ENCODE measurements around the gene PGC.

DNA sequence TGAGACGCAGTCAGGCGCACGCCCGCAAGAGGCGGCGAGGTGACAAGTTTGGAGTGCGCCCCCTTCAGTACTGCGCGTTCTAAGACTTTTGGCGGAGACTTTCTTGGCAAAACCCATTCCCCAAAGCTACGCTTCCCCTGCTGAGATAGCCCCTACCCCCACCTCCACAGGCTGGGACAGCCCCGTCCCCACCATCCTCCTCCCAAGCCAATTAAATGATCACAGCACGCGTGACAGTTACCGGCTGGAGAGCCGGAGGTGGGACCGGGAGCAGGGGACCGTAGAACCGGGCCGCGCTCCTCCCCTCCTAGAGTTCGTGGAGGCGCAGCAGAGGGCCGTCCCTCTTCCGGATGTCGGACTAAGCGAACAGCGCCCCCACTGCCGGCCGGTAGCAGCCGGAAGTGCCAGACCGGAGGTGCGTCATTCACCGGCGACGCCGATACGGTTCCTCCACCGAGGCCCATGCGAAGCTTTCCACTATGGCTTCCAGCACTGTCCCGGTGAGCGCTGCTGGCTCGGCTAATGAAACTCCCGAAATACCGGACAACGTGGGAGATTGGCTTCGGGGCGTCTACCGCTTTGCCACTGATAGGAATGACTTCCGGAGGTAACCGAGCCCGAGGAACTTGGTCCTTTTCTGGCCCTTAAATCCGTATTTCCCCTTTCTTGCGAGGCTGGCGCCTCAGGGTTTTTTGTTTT, 40.2 kb upstream of the PGC start, which contains the start of gene TOMM6:
- TF ChIP-seq, protein P1, sequence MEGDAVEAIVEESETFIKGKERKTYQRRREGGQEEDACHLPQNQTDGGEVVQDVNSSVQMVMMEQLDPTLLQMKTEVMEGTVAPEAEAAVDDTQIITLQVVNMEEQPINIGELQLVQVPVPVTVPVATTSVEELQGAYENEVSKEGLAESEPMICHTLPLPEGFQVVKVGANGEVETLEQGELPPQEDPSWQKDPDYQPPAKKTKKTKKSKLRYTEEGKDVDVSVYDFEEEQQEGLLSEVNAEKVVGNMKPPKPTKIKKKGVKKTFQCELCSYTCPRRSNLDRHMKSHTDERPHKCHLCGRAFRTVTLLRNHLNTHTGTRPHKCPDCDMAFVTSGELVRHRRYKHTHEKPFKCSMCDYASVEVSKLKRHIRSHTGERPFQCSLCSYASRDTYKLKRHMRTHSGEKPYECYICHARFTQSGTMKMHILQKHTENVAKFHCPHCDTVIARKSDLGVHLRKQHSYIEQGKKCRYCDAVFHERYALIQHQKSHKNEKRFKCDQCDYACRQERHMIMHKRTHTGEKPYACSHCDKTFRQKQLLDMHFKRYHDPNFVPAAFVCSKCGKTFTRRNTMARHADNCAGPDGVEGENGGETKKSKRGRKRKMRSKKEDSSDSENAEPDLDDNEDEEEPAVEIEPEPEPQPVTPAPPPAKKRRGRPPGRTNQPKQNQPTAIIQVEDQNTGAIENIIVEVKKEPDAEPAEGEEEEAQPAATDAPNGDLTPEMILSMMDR (conservative IDR thresholded peaks at IDR 0.05), result peak; percentile 90
- TF ChIP-seq ZFX (IDR thresholded peaks at IDR 0.05), result peak; percentile 58
